ENCODE data around the gene AEBP1.

DNA sequence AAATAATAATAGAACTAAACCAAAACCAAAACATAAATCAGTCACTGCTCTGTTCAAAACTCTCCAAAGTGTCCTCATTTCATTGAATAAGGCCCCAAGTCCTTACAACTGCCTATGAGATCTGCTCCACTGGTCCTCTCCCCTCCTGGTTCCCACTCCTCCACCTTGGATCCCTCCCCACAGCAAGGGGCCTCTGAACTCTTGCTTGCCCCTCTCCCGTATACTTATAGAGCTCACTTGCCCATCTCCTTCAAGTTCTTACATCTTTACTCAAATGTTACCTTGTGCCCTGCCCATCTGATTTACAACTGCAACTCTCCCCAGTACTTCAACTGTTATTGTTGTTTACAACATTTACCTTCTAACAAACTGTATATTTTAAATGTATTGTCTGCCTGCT is 18.4 kb downstream of the AEBP1 start:
- TF ChIP-seq POLR2A (IDR thresholded peaks at IDR 0.05), result no peak
- TF ChIP-seq CTCF (IDR thresholded peaks at IDR 0.05), result no peak
